Epidermal melanocyte (primary cell): ENCODE measurements around the gene GPS1.

Experiments used
- DNase-seq: peaks from one replicate; pipeline ENCODE4 v3.0.0; 2011; ENCODE audit warnings: low spot score; ENCODE audit not compliant: insufficient read length

GPS1 gene

GRCh38 chr17:82056729-82057621 lies 5.3 kb downstream of the GPS1 start:
- no peak for DNase-seq

GRCh38 chr17:82058230-82058854 lies 6.6 kb downstream of the GPS1 start:
- no peak for DNase-seq

- DNase-seq: no peak
Observed at GRCh38 chr17:82058855-82059249, 7.2 kb downstream of the GPS1 start.

- no peak for DNase-seq
Observed at GRCh38 chr17:82059272-82060000, 7.7 kb downstream of the GPS1 start.

GRCh38 chr17:82060001-82060380 lies 8.3 kb downstream of the GPS1 start:
- no peak for DNase-seq

GRCh38 chr17:82060614-82061013 lies 8.9 kb downstream of the GPS1 start:
- DNase-seq: no peak

GRCh38 chr17:82061047-82061925 lies 9.6 kb downstream of the GPS1 start:
- no peak for DNase-seq

GRCh38 chr17:82062076-82062983 lies 10.6 kb downstream of the GPS1 start:
- no peak for DNase-seq

GRCh38 chr17:82062984-82063368 lies 11.3 kb downstream of the GPS1 start:
- DNase-seq: no peak

- DNase-seq: no peak
Observed at GRCh38 chr17:82063424-82064415, 12.0 kb downstream of the GPS1 start.

- DNase-seq: no peak
Observed at GRCh38 chr17:82064433-82065192, 12.9 kb downstream of the GPS1 start.

- no peak for DNase-seq
Observed at GRCh38 chr17:82065193-82065637, 13.5 kb downstream of the GPS1 start.

GRCh38 chr17:82065638-82066303 lies 14.1 kb downstream of the GPS1 start, which contains the start of gene DUS1L:
Gene DUS1L, minus strand, starts transcription at chr17:82065804. Its CDS starts 745 bp downstream, at chr17:82065059.
- peak; percentile 80 for DNase-seq

GRCh38 chr17:82070611-82071010 lies 18.9 kb downstream of the GPS1 start:
- no peak for DNase-seq

- DNase-seq: no peak
Observed at GRCh38 chr17:82072827-82073226, 21.1 kb downstream of the GPS1 start.

GRCh38 chr17:82073446-82073845 lies 21.7 kb downstream of the GPS1 start:
- DNase-seq: no peak

- no peak for DNase-seq
Observed at GRCh38 chr17:82076018-82076784, 24.5 kb downstream of the GPS1 start.
